Spleen (tissue), 11 donors: ENCODE results near the gene DNAJC3. TPM values are rescaled to one million over a fixed set of nuclear protein-coding genes. Genes with fewer than 3 reads are reported as not detected.

ENCODE experiments used
- DNase-seq: peaks from one replicate; pipeline ENCODE4 v3.0.0-alpha.2; 2020
- H3K27ac ChIP-seq, 8 donors: fragments of 200-600 bp; sonication (generic) in 7 of 8; 1 replicate in 4 of 8; 2 replicates in 4 of 8; pipeline versions ENCODE4 v1.5.0 to v1.8.0; 2016 to 2021; ENCODE audit warnings: inconsistent platforms in 4 of 8, mild to moderate bottlenecking in 4 of 8, moderate library complexity in 1 of 8
- H3K27me3 ChIP-seq, 7 donors: fragments of 200-600 bp; sonication (generic) in 6 of 7; replicated peaks in 1 of 7; 1 replicate in 4 of 7; 2 replicates in 3 of 7; pipeline versions ENCODE4 v1.5.0 to v1.8.0; 2016 to 2021; ENCODE audit warnings: inconsistent platforms in 3 of 7, mild to moderate bottlenecking in 1 of 7
- H3K36me3 ChIP-seq, 6 donors: fragments of 200-600 bp; sonication (generic) in 5 of 6; 1 replicate in 4 of 6; 2 replicates in 2 of 6; pipeline versions ENCODE4 v1.5.0 to v1.8.0; 2016 to 2021; ENCODE audit warnings: inconsistent platforms in 2 of 6
- H3K4me1 ChIP-seq, 6 donors: fragments of 200-600 bp; sonication (generic) in 5 of 6; 1 replicate in 3 of 6; 2 replicates in 3 of 6; pipeline versions ENCODE4 v1.5.0 to v1.8.0; 2016 to 2021; ENCODE audit warnings: inconsistent platforms in 3 of 6
- H3K4me3 ChIP-seq, 8 donors: fragments of 200-600 bp; sonication (generic) in 7 of 8; 1 replicate in 4 of 8; 2 replicates in 4 of 8; pipeline versions ENCODE4 v1.5.0 to v1.8.0; 2016 to 2021; ENCODE audit warnings: inconsistent platforms in 4 of 8, mild to moderate bottlenecking in 4 of 8, moderate library complexity in 2 of 8
- H3K9me3 ChIP-seq, 8 donors: fragments of 200-600 bp; sonication (generic) in 7 of 8; 1 replicate in 4 of 8; 2 replicates in 4 of 8; pipeline versions ENCODE4 v1.5.0 to v1.8.0; 2016 to 2021; ENCODE audit warnings: inconsistent platforms in 4 of 8
- CTCF ChIP-seq, 11 experiments: fragments of 200-600 bp in 7 of 11; fragments of 450-650 bp in 4 of 11; sonication (generic) in 4 of 11; IDR thresholded peaks in 8 of 11; conservative IDR thresholded peaks in 3 of 11; 1 replicate in 7 of 11; 2 replicates in 4 of 11; pipeline versions ENCODE4 v1.4.0 to v1.8.0; 2016 to 2021; ENCODE audit warnings: antibody characterized with exemption in 11 of 11, inconsistent platforms in 4 of 11, mild to moderate bottlenecking in 1 of 11
- POLR2A ChIP-seq, 3 donors: fragments of 450-650 bp; IDR thresholded peaks; one replicate each; pipeline ENCODE4 v1.5.1; 2017; ENCODE audit warnings: antibody characterized with exemption in 3 of 3, mild to moderate bottlenecking in 1 of 3
- POLR2AphosphoS5 ChIP-seq, 3 donors: sonication (generic); formaldehyde crosslinking; IDR thresholded peaks; one replicate each; pipeline ENCODE4 v1.5.1; 2017; ENCODE audit warnings: antibody characterized with exemption in 3 of 3
- WGBS, 5 donors: extraction: QIAGEN DNeasy Blood & Tissue Kit in 3 of 5; methylation state at CpG; one replicate each; pipeline versions ENCODE4 v1.1.5 to v1.1.7; 2013 to 2018; 5-methylcytosine and 5-hydroxymethylcytosine counted together
- intact Hi-C: fragments of 100-400 bp; cut with DNase I; formaldehyde crosslinking; loops from one replicate; pipeline ENCODE4 v1.15.0; 2023; ENCODE audit warnings: low total_unique reads
- polyA plus RNA-seq, 3 donors: library from polyadenylated mRNA; stranded (reverse); fragments of 200-250 nt; gene quantifications; one replicate each; pipeline ENCODE4 v1.2.1, GENCODE V29; 2013
- total RNA-seq, 7 donors: library from RNA; depleted of rRNA in 3 of 7; stranded (reverse); fragments of >200 nt in 3 of 7; fragmentation: NEBNext Ultra II Directional in 4 of 7; extraction: Animal tissue kit (Norgen Biotek cat#: 25700) in 4 of 7; gene quantifications; one replicate each; pipeline versions ENCODE4 v1.1.0 to v1.2.1, GENCODE V29; 2016 to 2021
- donor health status: healthy with polysubstance abuse.
- donor health status: DM: no; HTN: no; CAD: no; lungs with moderate emphysema.
- donor health status: DM: no; HTN: no; CAD: no.
- donor health status: Bipolar disorder and iron deficiency.
- donor health status: healthy.
- donor health status: DM: no; HTN: no; CAD: no.
- donor health status: DM: yes; HTN: yes; CAD: no.

Gene DNAJC3
- total and polyA plus RNA-seq, 10 donors = 5.0 to 56.8 (median 45.0) TPM

GRCh38 chr13:95644601-95645052 is 32.3 kb upstream of the DNAJC3 start, which contains the start of gene DZIP1:
Gene DZIP1, minus strand, starts transcription at chr13:95644706. Its CDS starts 2,677 bp downstream, at chr13:95642029.
- Histone ChIP-seq H3K4me1 (peaks cover 10 to 41% (median 25%) of the 10 kb centered on the region in 6 donors), H3K4me3 (peak within 1 kb of the TSS; percentile 21 to 71 (median 48)), H3K27me3 (peaks cover 0 to 66% (median 41%) of the 10 kb centered on the region in 7 donors), H3K36me3 (no peaks in the 10 kb centered on the region), H3K9me3 (no peaks in the 10 kb centered on the region), H3K27ac (peak within 1 kb of the TSS in 6 of 8 donors; percentile 33 to 61 (median 47))
- WGBS, 5 donors = 3 to 4% (median 4%) methylated on average over 27 to 30 of the region's 30 CpGs
- intact Hi-C loops = no loop called here
- DNase-seq = peak; percentile 77
- no peak for TF ChIP-seq POLR2A (IDR thresholded peaks at IDR 0.05)
- TF ChIP-seq CTCF (IDR thresholded peaks at IDR 0.05 in 8 of 11, conservative IDR thresholded peaks at IDR 0.05 in 3 of 11) = no peak
- TF ChIP-seq POLR2AphosphoS5 (IDR thresholded peaks at IDR 0.05) = peak; percentile 24 to 71 (median 71)

- H3K27ac ChIP-seq = no peak overlapping the region
- H3K9me3 ChIP-seq = no peaks in the 10 kb centered on the region
- TF ChIP-seq POLR2AphosphoS5 (IDR thresholded peaks at IDR 0.05) = no peak
- DNase-seq = no peak
- intact Hi-C loops = no loop called here
- WGBS, 5 donors = 81 to 88% (median 87%) methylated on average over 6 of the region's 6 CpGs
- no peak overlapping the region for H3K4me3 ChIP-seq
- peaks cover 0 to 39% (median 24%) of the 10 kb centered on the region in 7 donors for H3K27me3 ChIP-seq
- H3K4me1 ChIP-seq = peaks cover 8 to 29% (median 16%) of the 10 kb centered on the region in 6 donors
- no peaks in the 10 kb centered on the region for H3K36me3 ChIP-seq
Observed at GRCh38 chr13:95647321-95647720, 29.6 kb upstream of the DNAJC3 start.

GRCh38 chr13:95650696-95651095 is 26.2 kb upstream of the DNAJC3 start:
- intact Hi-C loops = no loop called here
- Histone ChIP-seq H3K27ac (peak overlapping the region in 1 of 8 donors; percentile 42), H3K4me3 (no peak overlapping the region), H3K9me3 (no peaks in the 10 kb centered on the region), H3K27me3 (peaks cover 0 to 5% (median 0%) of the 10 kb centered on the region in 7 donors), H3K36me3 (no peaks in the 10 kb centered on the region), H3K4me1 (no peaks in the 10 kb centered on the region)
- TF ChIP-seq POLR2A (IDR thresholded peaks at IDR 0.05) (no peak), CTCF (IDR thresholded peaks at IDR 0.05 in 8 of 11, conservative IDR thresholded peaks at IDR 0.05 in 3 of 11) (no peak)
- 54 to 71% (median 63%) methylated on average over 5 of the region's 5 CpGs for WGBS, 5 donors
- DNase-seq = no peak

GRCh38 chr13:95652244-95652764 is 24.6 kb upstream of the DNAJC3 start:
- Histone ChIP-seq H3K4me1 (no peaks in the 10 kb centered on the region), H3K36me3 (no peaks in the 10 kb centered on the region), H3K27ac (no peak overlapping the region), H3K9me3 (no peaks in the 10 kb centered on the region), H3K27me3 (no peaks in the 10 kb centered on the region), H3K4me3 (no peak overlapping the region)
- intact Hi-C loops = no loop called here
- no peak for DNase-seq
- 56 to 91% (median 80%) methylated on average over 1 of the region's 1 CpG for WGBS, 5 donors
- TF ChIP-seq POLR2A (IDR thresholded peaks at IDR 0.05) (no peak), CTCF (IDR thresholded peaks at IDR 0.05 in 8 of 11, conservative IDR thresholded peaks at IDR 0.05 in 3 of 11) (no peak), POLR2AphosphoS5 (IDR thresholded peaks at IDR 0.05) (no peak)
